Measurements from ENCODE around the gene INAVA. TPM values are rescaled to one million over a fixed set of nuclear protein-coding genes. Genes with fewer than 3 reads are reported as not detected.
"Not testable (repeated sequence)": the region's sequence is repeated elsewhere in the genome, so short reads cannot be mapped to it uniquely, and the experiment has no call there.

Gene INAVA
- total RNA-seq, 6 donors from 2014 or later, result 8.9 to 21.0 (median 16.3) TPM

DNA sequence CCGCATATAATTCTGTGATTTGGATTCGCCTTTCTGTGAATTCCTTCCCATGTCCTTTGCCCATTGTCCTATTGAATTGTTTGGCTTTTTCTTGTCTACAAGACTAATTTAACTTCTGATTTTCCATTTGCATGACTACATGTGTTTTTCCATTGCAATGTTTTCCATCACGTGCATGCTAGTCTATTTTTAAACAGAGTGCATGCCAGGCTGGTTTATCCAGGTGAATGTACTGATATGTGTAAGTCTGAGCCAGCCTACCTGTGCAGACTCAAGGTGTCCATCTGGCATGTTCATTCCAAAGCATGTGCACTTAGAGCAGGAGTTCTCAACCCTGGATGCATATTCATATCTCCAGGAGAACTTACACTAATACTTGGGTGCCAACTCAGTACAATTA, 59.7 kb downstream of the INAVA start:
- Histone ChIP-seq H3K27ac (no peak overlapping the region), H3K9me3 (no peaks in the 10 kb centered on the region), H3K36me3 (no peaks in the 10 kb centered on the region), H3K4me3 (no peak overlapping the region), H3K27me3 (no peaks in the 10 kb centered on the region), H3K4me1 (no peaks in the 10 kb centered on the region)
- 84 to 88% methylated on average over 3 of the region's 3 CpGs for WGBS, 2 donors
- DNase-seq, result no peak
- TF ChIP-seq POLR2A (IDR thresholded peaks at IDR 0.05), result no peak
- TF ChIP-seq CTCF (IDR thresholded peaks at IDR 0.05), result no peak
- TF ChIP-seq POLR2AphosphoS5 (IDR thresholded peaks at IDR 0.05), result no peak
- no peak for ATAC-seq (ENCODE audit: low FRiP score in 2 of 2)

- no peaks in the 10 kb centered on the region for H3K4me1 ChIP-seq
- no peak overlapping the region for H3K27ac ChIP-seq
- 94 to 96% methylated on average over 11 of the region's 11 CpGs for WGBS, 2 donors
- H3K4me3 ChIP-seq, result no peak overlapping the region
- H3K27me3 ChIP-seq, result no peaks in the 10 kb centered on the region
- no peaks in the 10 kb centered on the region for H3K36me3 ChIP-seq
- H3K9me3 ChIP-seq, result no peaks in the 10 kb centered on the region
- ATAC-seq (ENCODE audit: low FRiP score in 2 of 2) (no peak), DNase-seq (no peak)
- TF ChIP-seq EP300 (IDR thresholded peaks at IDR 0.05) (no peak), CTCF (IDR thresholded peaks at IDR 0.05) (no peak), POLR2A (IDR thresholded peaks at IDR 0.05) (no peak), POLR2AphosphoS5 (IDR thresholded peaks at IDR 0.05) (no peak)
Measured at GRCh38 chr1:200958597-200958996, 63.9 kb downstream of the INAVA start.

GRCh38 chr1:200959411-200959921, 64.8 kb downstream of the INAVA start:
- no peak for ATAC-seq (ENCODE audit: low FRiP score in 2 of 2)
- 79 to 82% methylated on average over 13 to 15 of the region's 15 CpGs for WGBS, 2 donors

GRCh38 chr1:200960236-200960947, 65.7 kb downstream of the INAVA start:
- no peaks in the 10 kb centered on the region for H3K4me1 ChIP-seq
- no peaks in the 10 kb centered on the region for H3K27me3 ChIP-seq
- no peak for DNase-seq
- H3K4me3 ChIP-seq, result no peak overlapping the region
- TF ChIP-seq CTCF (IDR thresholded peaks at IDR 0.05), result no peak
- 64 to 71% methylated on average over 9 of the region's 9 CpGs for WGBS, 2 donors
- H3K27ac ChIP-seq, result no peak overlapping the region
- H3K9me3 ChIP-seq, result no peaks in the 10 kb centered on the region
- no peaks in the 10 kb centered on the region for H3K36me3 ChIP-seq
- ATAC-seq (ENCODE audit: low FRiP score in 2 of 2), result no peak

More at GRCh38 chr1:200959411-200959921, 64.8 kb downstream of the INAVA start:
- no peak overlapping the region for H3K4me3 ChIP-seq
- TF ChIP-seq POLR2AphosphoS5 (IDR thresholded peaks at IDR 0.05) (no peak), EP300 (IDR thresholded peaks at IDR 0.05) (no peak), POLR2A (IDR thresholded peaks at IDR 0.05) (no peak)
- no peaks in the 10 kb centered on the region for H3K9me3 ChIP-seq
- no peak for DNase-seq
- no peak overlapping the region for H3K27ac ChIP-seq
- no peaks in the 10 kb centered on the region for H3K36me3 ChIP-seq
- no peaks in the 10 kb centered on the region for H3K4me1 ChIP-seq
- no peaks in the 10 kb centered on the region for H3K27me3 ChIP-seq

- Histone ChIP-seq H3K27me3 (no peaks in the 10 kb centered on the region), H3K4me3 (no peak overlapping the region), H3K4me1 (no peaks in the 10 kb centered on the region), H3K36me3 (no peaks in the 10 kb centered on the region), H3K9me3 (no peaks in the 10 kb centered on the region), H3K27ac (no peak overlapping the region)
- 83 to 91% methylated on average over 4 of the region's 4 CpGs for WGBS, 2 donors
- ATAC-seq (ENCODE audit: low FRiP score in 2 of 2), result no peak
- DNase-seq, result no peak
- no peak for TF ChIP-seq EP300 (IDR thresholded peaks at IDR 0.05)
- no peak for TF ChIP-seq POLR2A (IDR thresholded peaks at IDR 0.05)
- TF ChIP-seq CTCF (IDR thresholded peaks at IDR 0.05), result no peak
- TF ChIP-seq POLR2AphosphoS5 (IDR thresholded peaks at IDR 0.05), result no peak
Measured at GRCh38 chr1:200960948-200961340, 66.2 kb downstream of the INAVA start.

- H3K4me1 ChIP-seq; H3K9me3 ChIP-seq; H3K27me3 ChIP-seq; H3K27ac ChIP-seq; DNase-seq; ATAC-seq (ENCODE audit: low FRiP score in 2 of 2); H3K4me3 ChIP-seq; H3K36me3 ChIP-seq: not testable (repeated sequence)
- WGBS, 2 donors, result 94 to 95% methylated on average over 11 of the region's 11 CpGs
Measured at GRCh38 chr1:200962151-200962550, 67.5 kb downstream of the INAVA start.

Data from upper lobe of left lung (tissue), 6 donors.